ENCODE measurements around the gene SLC8A1.

DNA sequence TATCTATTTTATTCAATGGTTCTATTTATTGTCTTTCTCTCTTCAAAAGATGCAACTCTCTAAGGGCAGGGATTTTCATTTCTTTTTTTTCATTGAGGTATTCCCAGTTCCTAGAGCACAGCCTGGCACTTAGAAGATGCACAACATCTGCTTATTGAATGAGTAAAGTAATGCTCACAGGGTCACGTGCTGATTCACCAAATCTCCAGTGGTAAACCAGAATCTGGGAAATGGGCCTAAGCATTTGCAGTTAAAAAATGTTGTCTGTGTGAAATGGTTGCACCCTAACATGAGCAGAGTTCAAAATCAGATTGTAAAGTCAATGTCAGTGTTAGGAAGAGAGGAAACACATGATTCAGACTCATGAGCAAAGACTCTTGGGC lies 15.8 kb downstream of the SLC8A1 start:
- TF ChIP-seq, protein P1, sequence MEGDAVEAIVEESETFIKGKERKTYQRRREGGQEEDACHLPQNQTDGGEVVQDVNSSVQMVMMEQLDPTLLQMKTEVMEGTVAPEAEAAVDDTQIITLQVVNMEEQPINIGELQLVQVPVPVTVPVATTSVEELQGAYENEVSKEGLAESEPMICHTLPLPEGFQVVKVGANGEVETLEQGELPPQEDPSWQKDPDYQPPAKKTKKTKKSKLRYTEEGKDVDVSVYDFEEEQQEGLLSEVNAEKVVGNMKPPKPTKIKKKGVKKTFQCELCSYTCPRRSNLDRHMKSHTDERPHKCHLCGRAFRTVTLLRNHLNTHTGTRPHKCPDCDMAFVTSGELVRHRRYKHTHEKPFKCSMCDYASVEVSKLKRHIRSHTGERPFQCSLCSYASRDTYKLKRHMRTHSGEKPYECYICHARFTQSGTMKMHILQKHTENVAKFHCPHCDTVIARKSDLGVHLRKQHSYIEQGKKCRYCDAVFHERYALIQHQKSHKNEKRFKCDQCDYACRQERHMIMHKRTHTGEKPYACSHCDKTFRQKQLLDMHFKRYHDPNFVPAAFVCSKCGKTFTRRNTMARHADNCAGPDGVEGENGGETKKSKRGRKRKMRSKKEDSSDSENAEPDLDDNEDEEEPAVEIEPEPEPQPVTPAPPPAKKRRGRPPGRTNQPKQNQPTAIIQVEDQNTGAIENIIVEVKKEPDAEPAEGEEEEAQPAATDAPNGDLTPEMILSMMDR (IDR thresholded peaks at IDR 0.05): no peak
- TF ChIP-seq POLR2A (IDR thresholded peaks at IDR 0.05): no peak
